ENCODE measurements around the gene WWC2.
"Not testable (repeated sequence)": the region's sequence is repeated elsewhere in the genome, so short reads cannot be mapped to it uniquely, and the experiment has no call there.

The WWC2 gene

GRCh38 chr4:183173580-183174526 lies 74.8 kb downstream of the WWC2 start:
- no peak for DNase-seq

DNA sequence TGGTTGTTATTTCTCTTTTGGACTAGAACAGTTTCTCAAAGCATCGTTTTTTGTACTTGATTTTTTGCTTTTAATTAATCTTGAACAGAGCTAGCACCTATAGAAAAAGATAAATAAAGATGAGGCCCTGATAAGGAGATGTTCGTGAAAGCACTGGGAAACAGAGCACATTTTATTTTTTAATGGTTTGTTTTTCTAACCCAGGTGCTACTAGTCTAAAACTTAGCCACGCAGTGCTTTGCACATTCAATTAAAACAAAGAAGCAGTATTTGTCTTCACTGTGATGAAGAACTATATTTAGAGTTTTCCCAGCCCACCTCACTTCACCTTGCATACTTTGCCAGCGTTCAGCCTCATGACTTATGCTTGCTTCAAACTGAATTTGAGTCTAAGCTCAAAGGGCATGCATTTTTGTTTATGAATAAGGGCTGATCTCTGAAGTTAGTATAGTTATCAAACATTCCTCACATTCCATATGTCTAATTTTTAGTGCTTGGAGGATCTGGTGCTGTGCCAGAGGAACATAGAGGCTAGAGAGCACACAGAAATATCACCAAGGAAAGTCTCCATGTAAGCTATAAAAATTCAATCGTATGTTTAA lies 76.7 kb downstream of the WWC2 start:
- DNase-seq: no peak

DNA sequence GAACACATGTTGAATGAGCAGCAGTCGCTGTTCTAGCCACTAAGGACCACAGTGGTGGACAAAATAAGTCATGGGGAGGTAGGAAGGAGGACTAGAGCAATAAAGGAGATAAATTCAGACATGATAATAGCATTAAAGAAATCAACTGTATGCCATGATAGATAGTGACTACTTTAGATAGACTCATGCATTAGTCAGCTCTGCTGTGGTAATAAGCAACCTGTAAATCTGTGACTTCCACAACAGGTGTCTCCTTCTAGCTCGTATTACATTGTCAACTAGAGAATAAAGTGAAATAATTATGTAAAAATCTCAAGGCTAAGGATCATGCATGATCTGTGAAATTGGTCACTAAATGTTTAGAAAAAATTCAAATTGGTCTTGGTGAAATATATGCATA lies 77.9 kb downstream of the WWC2 start:
- DNase-seq: no peak

- DNase-seq: no peak
These were observed 79.1 kb downstream of the WWC2 start for GRCh38 chr4:183178201-183178600.

DNA sequence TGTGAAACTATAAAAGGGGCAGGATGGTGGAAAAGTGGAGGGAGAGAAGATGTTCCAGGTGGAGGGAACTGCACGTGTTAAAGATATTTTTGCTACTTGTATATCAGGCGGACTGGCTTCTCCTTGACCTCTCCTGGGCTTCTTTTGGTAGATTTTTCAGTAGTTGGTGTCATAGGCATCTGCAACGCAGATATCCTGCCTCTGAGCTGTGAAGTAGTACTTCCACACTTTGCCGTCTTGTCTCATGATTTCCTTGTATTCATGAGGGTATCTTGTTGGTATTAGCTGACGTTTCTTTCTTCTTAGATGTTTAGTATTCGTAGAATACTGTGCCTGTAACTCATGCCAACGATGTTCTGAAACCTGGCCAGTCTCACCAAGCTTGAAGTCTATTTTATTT lies 81.0 kb downstream of the WWC2 start:
- no peak for DNase-seq

GRCh38 chr4:183180621-183181020 lies 81.6 kb downstream of the WWC2 start:
- DNase-seq: no peak

GRCh38 chr4:183181081-183181480 lies 82.0 kb downstream of the WWC2 start:
- no peak for DNase-seq

GRCh38 chr4:183182873-183183725 lies 84.0 kb downstream of the WWC2 start:
- no peak for DNase-seq

DNA sequence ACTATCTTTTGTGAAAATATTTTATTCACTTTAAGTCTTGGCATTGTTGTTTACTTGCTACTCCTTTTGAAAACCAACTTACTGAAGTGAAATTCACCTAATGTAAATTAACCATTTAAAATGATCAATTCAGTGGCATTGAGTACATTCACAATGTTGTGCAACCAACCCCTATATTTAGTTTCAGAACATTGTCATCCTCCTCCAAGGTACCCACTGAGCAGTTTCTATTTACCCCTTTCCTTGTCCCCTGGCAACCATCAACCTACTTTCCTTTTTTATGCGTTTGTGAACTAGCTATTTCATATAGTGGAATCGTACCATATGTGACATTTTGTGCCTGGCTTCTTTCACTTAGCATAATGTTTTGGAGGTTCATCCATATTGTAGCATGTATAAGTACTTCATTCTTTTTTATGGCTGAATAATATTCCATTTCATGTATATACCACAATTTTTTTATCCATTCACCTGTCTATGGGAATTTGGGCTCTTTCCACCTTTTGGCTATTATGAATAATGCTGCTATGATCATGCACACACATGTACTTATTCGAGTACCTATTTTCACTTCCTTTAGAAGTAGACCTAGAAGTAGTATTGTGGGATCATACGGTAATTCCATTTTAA lies 85.0 kb downstream of the WWC2 start:
- DNase-seq: no peak

- no peak for DNase-seq
These were observed 86.0 kb downstream of the WWC2 start for GRCh38 chr4:183185018-183185417.

DNA sequence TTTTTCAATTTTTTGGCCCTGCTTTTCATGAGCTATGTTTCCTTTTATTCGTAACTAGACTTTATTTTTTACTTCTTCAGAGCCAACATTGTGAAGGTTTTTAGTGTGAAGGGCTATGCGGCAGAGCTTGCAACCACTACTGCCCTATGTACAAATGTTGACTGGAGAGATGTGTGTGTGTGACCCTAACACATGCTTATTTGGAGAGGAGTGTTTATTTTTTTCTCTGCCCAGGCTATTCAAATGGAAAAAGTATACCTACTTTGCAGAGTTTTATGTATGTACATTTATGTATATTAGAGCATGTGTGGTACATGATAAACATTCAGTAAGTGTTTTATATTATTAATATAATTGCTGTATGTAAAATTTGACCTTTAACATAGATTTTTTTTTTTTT lies 86.5 kb downstream of the WWC2 start:
- DNase-seq: no peak

DNA sequence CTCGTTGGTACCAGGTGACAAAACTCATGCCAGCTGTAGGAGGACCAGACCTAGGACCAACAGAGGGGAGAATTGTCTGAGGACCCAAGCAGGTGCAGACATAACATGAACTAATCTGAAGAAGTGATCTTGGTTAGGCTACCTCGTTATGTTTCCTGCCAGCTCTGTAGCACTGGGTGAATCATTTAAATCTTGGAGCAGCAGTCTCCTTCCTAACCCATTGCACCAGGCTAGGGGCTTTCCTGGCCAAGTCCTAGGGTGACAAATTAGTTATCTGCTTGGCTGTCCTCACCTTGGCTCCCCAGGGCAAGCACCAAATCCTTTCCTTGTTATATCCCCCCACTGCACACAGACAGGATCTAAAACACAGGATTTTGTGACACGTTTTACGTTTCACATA lies 87.8 kb downstream of the WWC2 start:
- no peak for DNase-seq

DNA sequence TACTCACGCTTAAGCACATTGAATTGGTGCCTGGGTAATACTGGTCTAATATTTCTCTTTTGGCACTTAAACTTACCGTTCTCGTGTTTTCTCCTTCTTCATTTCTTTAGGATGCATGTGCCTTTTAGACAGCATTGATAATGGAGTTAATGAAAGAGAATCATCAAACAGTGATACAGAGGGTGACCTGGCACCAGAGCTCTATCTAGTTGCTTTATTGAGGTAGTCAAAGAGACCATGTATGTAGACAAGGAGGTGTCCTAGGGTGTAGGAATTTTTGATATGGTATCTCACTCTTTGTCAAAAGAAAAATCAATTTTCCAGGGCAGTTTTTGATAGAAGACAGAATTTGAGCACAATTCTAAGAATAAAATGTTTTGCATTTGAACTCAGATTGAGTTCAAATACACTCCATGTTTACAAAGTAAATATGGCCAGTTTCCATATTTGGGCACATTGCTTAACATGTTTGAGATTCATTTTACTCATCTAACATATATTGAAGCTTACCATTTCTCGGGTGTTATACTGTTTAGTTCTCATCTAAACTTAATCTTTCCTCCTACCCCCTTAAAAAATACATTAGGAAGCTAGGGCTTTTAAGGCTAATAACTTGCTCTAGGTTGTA lies 92.0 kb downstream of the WWC2 start:
- DNase-seq: no peak

DNA sequence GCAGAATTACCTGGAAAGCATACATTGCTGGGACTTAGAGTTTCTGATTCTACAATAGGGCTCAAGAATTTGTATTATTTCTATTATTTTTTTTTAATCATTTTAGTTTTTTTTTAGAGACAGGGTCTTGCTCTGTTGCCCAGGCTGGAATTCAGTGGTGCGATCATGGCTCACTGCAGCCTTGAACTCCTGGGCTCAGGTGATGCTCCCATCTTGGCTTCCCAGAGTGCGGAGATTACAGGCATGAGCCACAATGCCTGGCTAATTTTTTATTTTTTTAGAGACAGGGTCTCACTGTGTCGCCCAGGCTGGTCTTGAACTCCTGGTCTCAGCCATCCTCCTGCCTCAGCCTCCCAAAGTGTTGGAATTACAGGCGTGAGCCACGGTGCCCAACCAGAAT lies 92.6 kb downstream of the WWC2 start:
- no peak for DNase-seq

GRCh38 chr4:183192571-183192970 lies 93.5 kb downstream of the WWC2 start:
- no peak for DNase-seq

DNA sequence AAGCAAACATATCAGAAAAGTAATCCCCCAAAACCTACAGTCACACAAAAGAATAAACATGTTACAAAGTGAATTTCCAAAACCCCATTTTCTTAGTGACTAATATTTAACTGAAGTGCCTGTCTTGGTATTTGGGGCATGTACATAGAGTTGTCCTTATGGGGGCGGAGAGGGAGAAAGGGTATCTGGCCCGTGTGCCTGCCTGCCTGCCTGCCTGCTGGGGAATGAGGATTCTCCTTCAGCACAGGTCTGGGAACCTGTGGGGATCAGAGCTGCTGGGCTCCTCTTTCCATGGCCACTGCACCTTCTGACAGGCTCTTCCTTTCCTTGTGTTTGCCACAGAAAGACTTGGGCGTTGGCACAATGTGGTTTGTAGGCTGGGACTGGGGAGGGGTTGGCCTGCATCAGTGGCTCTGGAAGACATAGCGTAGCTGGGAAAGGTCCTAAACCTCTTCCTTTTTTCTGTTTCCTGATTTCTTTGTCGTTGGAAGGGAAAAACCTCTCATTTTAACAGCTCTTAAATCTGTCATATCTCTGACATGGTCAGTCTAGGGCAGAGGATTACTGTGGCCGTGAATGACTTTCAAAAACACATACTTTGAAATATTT lies 94.8 kb downstream of the WWC2 start:
- DNase-seq: not testable (repeated sequence)

GRCh38 chr4:183195534-183195933 lies 96.5 kb downstream of the WWC2 start:
- no peak for DNase-seq

- no peak for DNase-seq
These were observed 98.1 kb downstream of the WWC2 start for GRCh38 chr4:183197140-183197539.

- no peak for DNase-seq
These were observed 101.4 kb downstream of the WWC2 start for GRCh38 chr4:183200453-183200852.

DNA sequence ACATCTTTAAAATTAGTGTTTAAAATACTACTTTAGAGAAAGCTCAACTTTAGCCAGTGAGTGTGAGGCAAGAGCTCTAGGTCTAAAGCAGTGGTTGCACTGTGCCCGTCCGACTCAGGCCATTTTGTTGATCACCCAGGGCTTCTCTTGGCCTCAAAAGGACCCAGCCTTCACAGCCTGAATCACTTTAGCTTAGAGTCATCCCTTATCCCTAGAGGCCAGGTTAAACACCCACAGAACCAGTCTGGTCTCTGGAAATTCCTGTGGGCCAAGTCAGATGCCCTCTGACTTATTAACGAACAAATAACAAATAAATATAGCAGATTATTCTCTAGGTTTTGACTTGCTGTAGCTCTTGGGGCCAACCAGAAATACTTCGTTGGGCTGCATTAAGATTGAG lies 102.3 kb downstream of the WWC2 start:
- DNase-seq: no peak

GRCh38 chr4:183202523-183202922 lies 103.5 kb downstream of the WWC2 start:
- DNase-seq: no peak

- no peak for DNase-seq
These were observed 105.7 kb downstream of the WWC2 start for GRCh38 chr4:183204793-183205192.

All from CD4-positive, alpha-beta T cell treated with Interleukin-10 for 1 hour (primary cell).